K562 (cell line): Measurements from ENCODE around the gene SFMBT2. TPM values are rescaled to one million over a fixed set of nuclear protein-coding genes. Genes with fewer than 3 reads are reported as not detected.

Experiments
- ATAC-seq: fragments of 200-7000 bp; cut with Tn5 transposase; 3 replicates; pipeline ENCODE4 v1.9.1; 2020; ENCODE audit warnings: moderate library complexity
- BruUV-seq: library from RNA; stranded (reverse); fragments of 400-500 nt; replicated peaks from 2 replicates; lab custom pipeline; 2021; lab: Mats Ljungman, UMichigan
- CTCF ChIA-PET: fragments of 300-600 bp; formaldehyde crosslinking; extraction: SDS; loops from one replicate; lab custom pipeline; 2021; ENCODE audit warnings: low intra/inter-chr PET ratio; lab: Yijun Ruan, JAX
- POLR2A ChIA-PET: fragments of 300-600, 350-650 bp; sonication (Branson Sonifier 250); formaldehyde crosslinking; extraction: SDS; loops from one replicate; lab custom pipeline; 2021; ENCODE audit warnings: antibody characterized with exemption, inconsistent platforms; lab: Yijun Ruan, JAX
- DNase-seq, 4 experiments: peaks; one replicate each; pipeline versions ENCODE4 v3.0.0 to v3.0.0-alpha.2; 2011 to 2018; ENCODE audit warnings: low spot score in 3 of 4, mixed read lengths in 3 of 4; ENCODE audit errors: extremely low read depth in 1 of 4
- FAIRE-seq: peaks from 2 replicates; lab custom pipeline; 2011; peaks lifted over from hg19 to GRCh38; lab: Jason Lieb, UNC
- H2AFZ ChIP-seq: 2 replicates; pipeline ENCODE4 v1.6.0; 2011; ENCODE audit warnings: low read depth, low read length, control low read depth, inconsistent platforms
- H3K27ac ChIP-seq: fragments of 200-600 bp; 3 replicates; pipeline ENCODE4 v1.8.0; 2011; ENCODE audit warnings: low read depth, mild to moderate bottlenecking, control low read depth, inconsistent platforms, low read length, moderate library complexity, mixed read lengths; ENCODE audit errors: extremely low read depth
- H3K27me3 ChIP-seq, 2 experiments: fragments of 300-600 bp in 1 of 2; 2 replicates in 1 of 2; 3 replicates in 1 of 2; pipeline versions ENCODE4 v1.6.0 to v1.8.0; 2011; ENCODE audit warnings: inconsistent platforms in 2 of 2, low read length in 2 of 2, mild to moderate bottlenecking in 1 of 2, mixed read lengths in 1 of 2, moderate library complexity in 1 of 2; ENCODE audit not compliant: control insufficient read depth in 2 of 2, insufficient read depth in 2 of 2
- H3K36me3 ChIP-seq: fragments of 300-600 bp; 3 replicates; pipeline ENCODE4 v1.8.0; 2011; ENCODE audit warnings: mild to moderate bottlenecking, low read length, inconsistent platforms; ENCODE audit not compliant: control insufficient read depth, insufficient read depth
- H3K4me1 ChIP-seq, 2 experiments: fragments of 200-600 bp in 1 of 2; replicated peaks in 1 of 2; 2 replicates in 1 of 2; 3 replicates in 1 of 2; pipeline versions ENCODE4 v1.5.1 to v1.8.0; 2011; ENCODE audit warnings: inconsistent platforms in 2 of 2, low read length in 2 of 2, mild to moderate bottlenecking in 1 of 2, mixed read lengths in 1 of 2, moderate library complexity in 1 of 2; ENCODE audit not compliant: control insufficient read depth in 2 of 2, insufficient read depth in 2 of 2
- H3K4me2 ChIP-seq: 2 replicates; pipeline ENCODE4 v1.6.1; 2011; ENCODE audit warnings: low read length, control low read depth, inconsistent platforms, mixed read lengths; ENCODE audit not compliant: insufficient read depth
- H3K4me3 ChIP-seq: fragments of 200-600 bp; sonication (generic), shearing (Covaris generic); 2 replicates; pipeline ENCODE4 v1.5.1; 2016; ENCODE audit warnings: control low read depth, inconsistent platforms
- H3K79me2 ChIP-seq: fragments of 200-600 bp; 3 replicates; pipeline ENCODE4 v1.8.0; 2011; ENCODE audit warnings: low read length, inconsistent platforms; ENCODE audit not compliant: control insufficient read depth, insufficient read depth
- H3K9ac ChIP-seq, 2 experiments: 2 replicates each; pipeline versions ENCODE4 v1.6.0 to v1.6.1; 2011; ENCODE audit warnings: low read depth in 2 of 2, low read length in 2 of 2, control low read depth in 1 of 2, inconsistent platforms in 1 of 2, mild to moderate bottlenecking in 1 of 2, mixed read lengths in 1 of 2; ENCODE audit not compliant: insufficient read depth in 1 of 2
- H3K9me1 ChIP-seq: one replicate; pipeline ENCODE4 v1.6.0; 2011; ENCODE audit warnings: inconsistent platforms, mild to moderate bottlenecking, low read length, moderate library complexity; ENCODE audit not compliant: control insufficient read depth, insufficient read depth
- H3K9me3 ChIP-seq: replicated peaks from 2 replicates; pipeline ENCODE4 v1.5.1; 2011; ENCODE audit warnings: low read depth, low read length, inconsistent platforms; ENCODE audit not compliant: control insufficient read depth, insufficient read depth
- H4K20me1 ChIP-seq: replicated peaks from 2 replicates; pipeline ENCODE4 v1.6.1; 2011; ENCODE audit warnings: low read length, inconsistent platforms, mixed read lengths; ENCODE audit not compliant: control insufficient read depth, insufficient read depth
- DPF2 ChIP-seq: fragments of 450-650 bp; IDR thresholded peaks from 2 replicates; pipeline ENCODE4 v1.6.1; 2016
- FOXJ2 ChIP-seq: fragments of 200-800 bp; sonication (Bioruptor generic); IDR thresholded peaks from 2 replicates; pipeline ENCODE4 v1.6.1; 2016; ENCODE audit warnings: missing genetic modification characterization, missing compliant biosample characterization
- MAFK ChIP-seq: IDR thresholded peaks from 2 replicates; pipeline ENCODE4 v1.6.1; 2011; ENCODE audit warnings: low read length, improper control_type of control experiment
- MLX ChIP-seq, 2 experiments: fragments of 450-650 bp in 1 of 2; sonication (generic) in 1 of 2; formaldehyde crosslinking; conservative IDR thresholded peaks; 2 replicates each; pipeline versions ENCODE4 v1.4.0 to v1.8.1; 2020 to 2022; ENCODE audit warnings: mild to moderate bottlenecking in 1 of 2, missing genetic modification reagents in 1 of 2
- NFE2 ChIP-seq: IDR thresholded peaks from 2 replicates; pipeline ENCODE4 v1.6.1; 2014; ENCODE audit warnings: antibody characterized with exemption, low read depth
- SMC3 ChIP-seq: conservative IDR thresholded peaks from 2 replicates; pipeline ENCODE4 v1.6.1; 2011; ENCODE audit warnings: low read depth, low read length, improper control_type of control experiment; ENCODE audit not compliant: insufficient read depth
- TAF7 ChIP-seq: fragments of 450-650 bp; IDR thresholded peaks from 2 replicates; pipeline ENCODE4 v1.6.1; 2016; ENCODE audit warnings: missing genetic modification characterization, missing compliant biosample characterization
- ZNF717 ChIP-seq: fragments of 250-450 bp; sonication (Bioruptor Pico); IDR thresholded peaks from 2 replicates; pipeline ENCODE4 v1.5.0; 2021
- ZNF778 ChIP-seq: fragments of 450-650 bp; formaldehyde crosslinking; IDR thresholded peaks from 2 replicates; pipeline ENCODE4 v1.4.0; 2020; ENCODE audit warnings: mild to moderate bottlenecking, moderate library complexity
- WGBS: fragments of 100-300 bp; shearing (Covaris generic); methylation state at CpG from one replicate; pipeline ENCODE4 v1.1.6; 2016; ENCODE audit warnings: low coverage, mixed read lengths; ENCODE audit not compliant: insufficient coverage; ENCODE audit errors: missing lambda C conversion rate; 5-methylcytosine and 5-hydroxymethylcytosine counted together
- in situ Hi-C: fragments of 300-500 bp; cut with MboI; formaldehyde crosslinking; loops from 4 replicates; pipeline ENCODE4 v1.15.0; 2018; ENCODE audit warnings: inconsistent platforms, mixed read lengths
- intact Hi-C: fragments of 100-400 bp; cut with micrococcal nuclease; formaldehyde crosslinking; loops from 2 replicates; pipeline ENCODE4 v1.14.2; 2022
- polyA plus RNA-seq, 8 experiments: library from polyadenylated mRNA; depleted of rRNA in 4 of 8; stranded (reverse) in 5 of 8; unstranded in 3 of 8; fragments of >200 nt; fragmentation: Nextera tagmentation in 2 of 8; fragmentation: Illumina TruSeq in 1 of 8; extraction: Ambion mirVana in 2 of 8; extraction: Trizol in 1 of 8; gene quantifications; 2 replicates each; pipeline versions ENCODE4 v1.2.1 to v1.2.3, GENCODE V29; 2011 to 2014; ENCODE audit warnings: inconsistent platforms in 1 of 8, missing spikeins in 1 of 8
- total RNA-seq, 7 experiments: library from RNA; depleted of rRNA in 6 of 7; stranded (reverse); fragments of >200 nt in 6 of 7; fragmentation: Illumina TruSeq in 2 of 7; extraction: Trizol in 2 of 7; gene quantifications; 2 replicates each; pipeline versions ENCODE4 v1.2.1 to v1.2.3, GENCODE V29; 2011 to 2021; ENCODE audit warnings: low replicate concordance in 1 of 7
- TF ChIP-seq, protein P1 (sequence below): fragments of 200-800 bp; sonication (Bioruptor generic); IDR thresholded peaks from 2 replicates; pipeline ENCODE4 v1.6.1; 2017; ENCODE audit warnings: missing genetic modification characterization, missing compliant biosample characterization

The SFMBT2 gene
- total and polyA plus RNA-seq, 9 of the 15 experiments (the other 6 are each of a cell fraction or from before 2014, with no cell fraction given) = 1.2 to 13.6 (median 7.6) TPM

GRCh38 chr10:7281429-7281828 lies 129.4 kb downstream of the SFMBT2 start:
- FAIRE-seq = no peak

DNA sequence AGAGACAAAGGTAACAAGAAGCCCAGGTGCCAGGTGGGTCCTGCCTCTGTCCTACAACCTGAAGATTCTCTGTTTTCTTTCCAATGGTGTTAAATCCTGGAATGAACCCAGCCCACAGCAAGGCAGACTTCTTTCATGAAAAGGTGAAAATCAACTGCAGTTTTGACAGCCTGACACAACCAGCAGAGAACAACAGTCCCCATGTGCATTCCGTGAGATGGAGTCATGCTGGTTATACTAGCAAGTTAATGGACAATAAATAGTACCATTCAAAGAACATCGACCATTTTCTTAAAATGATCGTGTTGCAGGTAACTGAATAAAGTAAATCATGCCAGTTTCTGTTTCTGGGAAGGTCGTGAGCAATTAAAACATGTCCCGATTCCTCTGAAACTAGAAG lies 131.5 kb downstream of the SFMBT2 start:
- ChIA-PET CTCF (no interaction called here), POLR2A (no interaction called here)
- H2AFZ ChIP-seq = no peak overlapping the region
- no peaks in the 10 kb centered on the region for H3K9me1 ChIP-seq
- TF ChIP-seq FOXJ2 (tag) (no peak), MLX (CRISPR knock-in tag; conservative IDR thresholded peaks at IDR 0.05) (no peak), TAF7 (no peak), ZNF717 (CRISPR knock-in tag) (no peak), DPF2 (no peak), ZNF778 (CRISPR knock-in tag) (no peak), SMC3 (no peak)
- TF ChIP-seq, protein P1, sequence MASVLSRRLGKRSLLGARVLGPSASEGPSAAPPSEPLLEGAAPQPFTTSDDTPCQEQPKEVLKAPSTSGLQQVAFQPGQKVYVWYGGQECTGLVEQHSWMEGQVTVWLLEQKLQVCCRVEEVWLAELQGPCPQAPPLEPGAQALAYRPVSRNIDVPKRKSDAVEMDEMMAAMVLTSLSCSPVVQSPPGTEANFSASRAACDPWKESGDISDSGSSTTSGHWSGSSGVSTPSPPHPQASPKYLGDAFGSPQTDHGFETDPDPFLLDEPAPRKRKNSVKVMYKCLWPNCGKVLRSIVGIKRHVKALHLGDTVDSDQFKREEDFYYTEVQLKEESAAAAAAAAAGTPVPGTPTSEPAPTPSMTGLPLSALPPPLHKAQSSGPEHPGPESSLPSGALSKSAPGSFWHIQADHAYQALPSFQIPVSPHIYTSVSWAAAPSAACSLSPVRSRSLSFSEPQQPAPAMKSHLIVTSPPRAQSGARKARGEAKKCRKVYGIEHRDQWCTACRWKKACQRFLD (CRISPR knock-in tag) = no peak
- H3K27me3 ChIP-seq = no peaks in the 10 kb centered on the region
- peaks cover 18% of the 10 kb centered on the region; the same call in 1 of the 3 replicates for H3K36me3 ChIP-seq
- H3K4me3 ChIP-seq = no peak overlapping the region
- FAIRE-seq (no peak), ATAC-seq (no peak), DNase-seq (no peak)
- peaks cover 0 to 4% of the 10 kb centered on the region in 2 experiments; a peak in 3 of 5 replicates for H3K4me1 ChIP-seq
- intact Hi-C loops = no loop called here
- no peak overlapping the region for H3K9ac ChIP-seq
- 56% methylated on average over 5 of the region's 5 CpGs for WGBS
- H3K27ac ChIP-seq = no peak overlapping the region
- no peaks in the 10 kb centered on the region for H3K79me2 ChIP-seq
- BruUV-seq = no TSS peak
- in situ Hi-C loops = no loop called here
- H3K9me3 ChIP-seq = no peaks in the 10 kb centered on the region
- no peaks in the 10 kb centered on the region for H4K20me1 ChIP-seq
- no peak overlapping the region for H3K4me2 ChIP-seq

More at GRCh38 chr10:7281429-7281828, 129.4 kb downstream of the SFMBT2 start:
- Histone ChIP-seq H3K4me3 (no peak overlapping the region), H3K36me3 (peaks cover 15% of the 10 kb centered on the region; the same call in 1 of the 3 replicates), H3K4me1 (no peaks in the 10 kb centered on the region), H3K9ac (no peak overlapping the region), H2AFZ (no peak overlapping the region), H4K20me1 (0 out of 2 replicates have a peak, but pooled peaks cover 4% of the 10 kb centered on the region), H3K27ac (no peak overlapping the region), H3K9me1 (no peaks in the 10 kb centered on the region), H3K27me3 (no peaks in the 10 kb centered on the region), H3K79me2 (peaks cover 7% of the 10 kb centered on the region; the same call in 2 of the 3 replicates), H3K4me2 (no peak overlapping the region), H3K9me3 (no peaks in the 10 kb centered on the region)
- ChIA-PET POLR2A (no interaction called here), CTCF (interaction anchor here (0.7 kb wide), 1 partner anchor 361 kb away, joined by 3 read pairs; no protein-coding TSS in a partner anchor)
- no TSS peak for BruUV-seq
- WGBS = 77% methylated on average over 6 of the region's 6 CpGs
- 0 out of 3 replicates have a peak, but pooled peaks have one; percentile 48 for ATAC-seq
- in situ Hi-C loops = no loop called here
- intact Hi-C loops = no loop called here
- DNase-seq = peak in 3 of 4 experiments; percentile 23 to 45 (median 44)
- 0 out of 2 replicates have a peak, but pooled peaks have one; percentile 17 for TF ChIP-seq NFE2
- TF ChIP-seq MAFK = no peak
